Middle frontal gyrus (tissue), 1 donor: Measurements from ENCODE around the gene WWP2.
"Not testable (repeated sequence)": the region's sequence is repeated elsewhere in the genome, so short reads cannot be mapped to it uniquely, and the experiment has no call there.

Experiments
- DNase-seq: peaks from one replicate; pipeline ENCODE4 v3.0.0-alpha.2; 2015; ENCODE audit warnings: low spot score; ENCODE audit errors: extremely low spot score

WWP2 gene

DNA sequence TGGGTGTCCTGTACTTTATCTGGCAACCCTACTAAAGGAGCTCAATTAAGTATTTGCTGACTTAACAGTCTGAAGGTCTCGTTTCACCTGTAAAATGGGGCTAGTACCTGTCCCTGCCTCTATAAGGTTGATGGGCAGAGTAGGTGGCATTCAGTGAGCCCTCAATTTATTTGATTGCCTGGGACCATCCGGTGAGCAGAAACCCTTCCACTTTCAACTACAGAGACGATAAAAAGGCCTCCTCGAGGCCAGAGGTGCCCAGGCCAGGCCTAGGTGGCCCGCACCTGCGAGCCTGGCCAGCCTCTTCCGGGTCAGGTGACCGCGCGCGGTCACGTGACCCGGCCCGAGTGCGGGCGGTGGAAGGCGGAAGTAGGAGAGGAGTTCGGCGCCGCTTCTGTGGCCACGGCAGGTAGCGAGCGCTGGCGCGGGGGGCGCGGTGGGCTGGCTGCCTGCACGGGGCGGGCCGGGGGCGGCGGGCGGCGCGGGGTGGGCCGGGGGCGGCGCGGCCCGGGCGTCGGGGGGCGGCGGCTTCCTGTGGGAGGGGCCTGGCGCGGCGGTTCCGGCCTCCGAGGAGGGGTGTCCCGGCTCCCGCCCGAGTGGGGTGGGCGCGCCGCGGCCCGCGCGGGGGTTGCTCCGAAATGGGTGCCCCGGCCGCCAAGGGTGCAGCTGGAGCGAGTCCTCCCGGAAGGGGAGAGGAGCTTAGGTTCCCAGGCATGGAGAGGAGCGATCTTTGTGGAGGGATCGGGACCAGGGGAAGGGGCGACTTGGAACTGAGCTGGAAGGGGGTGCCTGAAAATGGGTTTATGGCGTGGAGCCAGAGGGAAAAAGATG is at the start of gene WWP2:
WWP2 (plus strand) TSS at position 350 of the 831 bp plus-strand sequence. CDS start 24,679 bp downstream, outside the sequence.
- peak; percentile 56 for DNase-seq

DNA sequence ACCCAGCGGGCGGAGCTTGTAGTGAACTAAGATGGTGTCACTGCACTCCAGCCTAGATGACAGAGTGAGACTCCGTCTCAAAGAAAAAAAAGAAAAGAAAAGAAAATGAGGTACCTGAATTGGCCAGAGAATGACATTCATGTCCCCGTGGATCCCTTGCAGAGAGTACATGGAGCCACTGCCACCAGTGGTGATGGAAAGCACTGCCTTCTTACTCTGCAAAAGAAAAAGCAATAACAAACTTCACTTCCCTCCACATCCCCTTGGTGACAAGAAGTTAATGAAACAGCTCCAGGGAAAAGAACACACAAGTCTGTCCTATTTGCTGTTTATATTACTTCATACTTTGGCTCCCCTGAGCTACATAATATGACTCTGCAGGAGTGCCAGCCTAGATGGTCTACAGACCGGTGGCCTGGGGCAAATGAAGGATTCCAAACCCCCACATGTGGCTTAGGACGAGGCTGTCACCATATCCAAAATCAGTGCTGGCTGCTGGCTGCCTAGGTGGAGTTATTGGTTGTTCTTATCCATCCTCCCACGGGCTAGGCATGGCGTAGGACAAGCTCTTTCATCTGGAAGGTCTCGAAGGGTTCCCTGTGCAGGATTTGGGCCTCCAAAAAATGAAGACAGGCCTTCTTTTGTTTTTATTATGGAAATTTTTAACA is 49.1 kb upstream of the WWP2 start:
- DNase-seq: no peak

GRCh38 chr16:69717066-69717465 is 45.1 kb upstream of the WWP2 start:
- no peak for DNase-seq

DNA sequence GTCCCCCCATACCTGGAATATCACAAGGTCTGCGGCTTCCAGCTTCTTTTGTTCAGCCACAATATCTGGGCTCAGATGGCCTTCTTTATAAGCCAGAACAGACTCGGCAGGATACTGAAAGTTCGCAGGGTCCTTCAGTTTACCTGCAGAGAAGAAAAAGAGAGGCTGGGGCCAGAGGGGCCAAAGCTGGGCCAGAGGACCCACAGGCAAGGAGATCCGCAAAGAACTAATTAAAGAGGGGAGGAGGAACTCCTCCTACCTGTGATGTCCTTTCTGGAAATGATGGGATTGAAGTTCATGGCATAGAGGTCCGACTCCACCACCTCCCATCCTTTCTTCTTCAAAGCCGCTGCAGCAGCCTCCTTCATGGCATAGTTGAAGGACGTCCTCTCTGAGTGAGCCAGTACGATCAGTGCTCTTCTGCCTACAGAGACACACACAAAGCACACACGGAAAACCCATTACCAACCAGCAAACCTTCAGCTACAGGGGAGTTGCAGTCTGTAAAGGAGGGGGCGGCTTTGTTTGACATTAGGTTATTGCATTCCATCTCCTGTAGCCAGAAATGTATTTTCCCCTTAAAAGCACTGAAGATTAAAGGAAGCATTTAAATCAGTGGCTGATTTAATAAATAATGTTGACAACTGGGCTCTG is 43.9 kb upstream of the WWP2 start:
- DNase-seq: no peak

DNA sequence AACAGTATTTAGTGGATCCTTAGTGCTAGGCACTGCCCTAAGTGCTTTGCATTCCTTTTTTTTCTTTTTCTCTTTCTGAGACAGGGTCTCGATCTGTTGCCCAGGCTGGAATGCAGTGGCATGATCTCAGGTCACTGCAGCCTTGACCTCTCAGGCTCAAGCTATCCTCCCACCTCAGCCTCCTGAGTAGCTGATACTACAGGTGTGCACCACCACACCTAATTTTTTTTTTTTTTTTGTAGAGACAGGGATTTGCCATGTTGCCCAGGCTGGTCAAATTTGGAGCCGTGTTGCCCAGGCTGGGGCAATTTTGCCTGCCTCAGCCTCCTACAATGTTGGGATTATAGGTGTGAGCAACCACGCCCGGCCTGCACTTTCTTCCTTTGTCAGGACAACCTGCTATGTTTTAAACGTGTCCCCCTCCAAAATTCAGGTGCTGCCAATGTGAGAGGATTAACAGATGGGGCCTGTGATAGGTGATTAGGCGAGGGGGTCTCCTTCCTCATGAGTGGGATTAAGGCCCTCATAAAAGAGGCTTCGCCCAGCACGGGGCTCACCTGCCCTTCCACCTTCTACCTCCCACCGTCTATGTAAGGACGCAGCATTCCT is 41.2 kb upstream of the WWP2 start:
- DNase-seq: no peak

GRCh38 chr16:69721441-69721957 is 40.6 kb upstream of the WWP2 start:
- no peak for DNase-seq

DNA sequence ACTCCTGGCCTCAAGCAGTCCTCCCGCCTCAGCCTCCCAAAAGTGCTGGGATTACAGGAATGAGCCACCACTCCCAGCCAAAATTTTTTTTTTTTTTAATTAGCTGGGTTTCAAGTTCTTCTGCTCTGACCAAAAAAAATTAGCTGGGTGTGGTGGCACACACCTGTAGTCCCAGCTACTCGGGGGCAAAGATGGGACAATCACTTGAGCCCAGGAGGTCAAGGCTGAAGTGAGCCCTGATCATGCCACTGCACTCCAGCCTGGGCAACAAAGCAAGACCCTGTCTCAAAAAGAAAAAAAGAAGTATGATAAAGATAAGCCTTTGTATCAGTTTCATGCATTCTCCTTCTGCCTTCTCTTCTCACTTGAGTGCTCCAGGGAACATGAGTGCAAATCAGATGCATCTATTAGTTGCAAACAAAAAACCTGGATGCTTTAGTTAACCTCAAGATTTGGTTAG is 37.7 kb upstream of the WWP2 start:
- DNase-seq: no peak

DNA sequence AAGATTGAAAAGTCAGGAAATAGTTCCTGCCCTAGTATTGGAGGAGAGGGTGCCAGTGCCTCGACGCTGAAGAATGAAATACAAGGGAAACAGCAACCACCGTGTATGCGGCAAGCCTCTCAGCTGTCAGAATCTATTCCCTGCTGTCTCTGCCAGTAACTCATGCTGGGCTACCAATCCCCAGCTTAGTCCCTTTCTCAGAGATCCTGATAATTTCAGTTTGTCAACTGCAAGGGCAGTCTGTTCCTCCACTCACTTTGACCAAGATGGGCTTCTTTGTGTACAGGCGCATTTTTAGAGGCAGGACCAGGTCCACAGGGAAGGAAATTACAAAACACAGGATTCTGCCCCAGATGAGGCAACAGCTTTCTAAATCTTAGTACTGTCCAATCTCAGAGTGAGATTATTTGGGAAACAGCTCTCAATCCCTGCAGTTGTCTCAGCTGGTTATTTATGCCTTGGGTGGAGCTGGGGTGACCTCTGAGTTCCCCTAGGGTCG is 37.1 kb upstream of the WWP2 start:
- DNase-seq: no peak

DNA sequence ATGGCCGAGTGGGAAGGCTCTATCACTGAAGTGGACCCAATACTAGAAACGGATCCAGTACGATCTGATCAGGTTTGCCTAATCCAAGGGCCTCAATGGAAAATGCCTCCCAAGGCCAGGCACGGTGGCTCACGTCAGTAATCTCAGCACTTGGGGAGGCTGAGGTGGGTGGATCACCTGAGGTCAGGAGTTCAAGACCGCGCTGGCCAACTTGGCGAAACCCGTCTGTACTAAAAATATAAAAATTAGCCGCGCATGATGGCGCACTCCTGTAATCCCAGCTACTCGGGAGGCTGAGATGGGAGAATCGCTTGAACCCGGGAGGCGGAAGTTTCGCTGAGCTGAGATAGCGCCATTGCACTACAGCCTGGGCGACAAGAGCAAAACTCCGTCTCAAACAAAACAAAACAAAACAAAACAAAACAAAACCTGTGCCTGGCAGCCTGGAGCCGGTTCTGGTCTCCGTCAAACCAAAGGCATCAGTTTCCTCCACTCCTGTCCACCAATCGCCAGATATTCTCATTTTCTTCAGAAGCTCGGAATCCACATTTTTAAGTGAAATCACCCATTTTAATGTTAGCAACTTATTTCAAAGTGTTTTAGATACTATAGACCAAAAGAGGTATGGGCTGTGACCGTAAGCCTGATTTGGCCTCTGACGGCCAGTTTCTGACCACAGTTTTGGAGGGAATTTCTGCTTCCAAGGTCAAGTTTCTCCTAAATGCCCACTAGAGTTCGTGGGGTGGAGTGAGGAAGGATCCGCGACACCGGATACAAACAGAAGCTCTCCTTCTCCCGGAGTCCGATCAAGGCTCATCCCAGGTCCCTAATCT is 36.4 kb upstream of the WWP2 start:
- no peak for DNase-seq

DNA sequence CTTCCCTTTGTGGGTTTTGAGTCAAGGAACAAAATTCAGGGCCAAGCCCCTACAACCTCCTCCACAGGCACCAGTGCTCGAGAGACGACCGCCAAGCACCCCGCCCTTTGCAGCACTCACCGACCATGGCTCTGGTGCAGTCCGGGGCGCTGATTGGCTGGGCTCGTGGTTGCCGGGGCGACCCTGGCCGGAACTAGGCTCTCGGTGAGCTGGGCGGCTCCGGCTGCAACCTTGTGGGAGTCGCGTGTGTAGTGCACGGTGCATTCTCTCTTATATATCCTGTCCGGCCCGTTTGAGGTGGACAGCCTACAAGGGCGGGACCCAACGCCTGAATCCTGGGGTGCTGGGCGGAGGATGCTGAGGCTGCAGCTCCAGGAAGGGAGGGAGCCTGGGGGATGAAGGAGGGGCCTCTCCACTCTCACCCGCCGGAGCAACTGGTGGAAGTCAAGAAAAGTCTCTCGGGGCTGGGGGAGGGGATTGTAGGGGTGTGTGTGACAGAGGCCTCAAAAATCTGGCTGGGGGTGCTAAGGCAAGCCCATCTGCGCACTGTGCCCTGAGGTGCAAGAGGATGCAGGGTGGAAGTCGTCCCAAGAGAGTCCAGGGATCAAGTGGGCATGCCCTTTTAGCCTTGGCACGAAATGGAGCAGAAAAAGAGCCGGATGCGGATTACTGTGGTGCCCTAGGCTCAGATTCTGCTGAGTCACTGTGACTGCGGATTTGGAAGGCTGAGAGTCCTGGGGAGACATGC is 35.6 kb upstream of the WWP2 start, which contains the start of gene NQO1:
NQO1 (minus strand) TSS at position 248 of the 748 bp plus-strand sequence; CDS start at position 127, 121 bp downstream.
- peak; percentile 79 for DNase-seq

- no peak for DNase-seq
These were observed 34.2 kb upstream of the WWP2 start for GRCh38 chr16:69727916-69728270.

GRCh38 chr16:69729030-69729429 is 33.1 kb upstream of the WWP2 start:
- not testable (repeated sequence) for DNase-seq

DNA sequence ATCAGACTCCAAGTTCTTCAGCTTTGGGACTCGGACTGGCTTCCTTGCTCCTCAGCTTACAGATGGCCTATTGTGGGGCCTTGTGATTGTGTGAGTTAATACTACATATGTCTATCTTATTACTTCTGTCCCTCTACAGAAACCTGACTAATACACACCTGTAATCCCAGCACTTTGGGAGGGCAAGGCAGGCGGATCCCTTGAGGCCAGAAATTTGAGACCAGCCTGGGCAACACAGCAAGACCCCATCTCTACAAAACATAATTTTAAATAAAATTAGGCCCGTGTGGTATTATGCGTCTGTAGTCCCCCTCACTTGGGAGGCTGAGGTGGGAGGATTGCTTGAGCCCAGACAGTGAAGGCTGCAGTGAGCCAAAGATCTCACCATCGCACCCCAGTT is 30.9 kb upstream of the WWP2 start:
- not testable (repeated sequence) for DNase-seq

GRCh38 chr16:69732101-69732500 is 30.0 kb upstream of the WWP2 start:
- DNase-seq: no peak

DNA sequence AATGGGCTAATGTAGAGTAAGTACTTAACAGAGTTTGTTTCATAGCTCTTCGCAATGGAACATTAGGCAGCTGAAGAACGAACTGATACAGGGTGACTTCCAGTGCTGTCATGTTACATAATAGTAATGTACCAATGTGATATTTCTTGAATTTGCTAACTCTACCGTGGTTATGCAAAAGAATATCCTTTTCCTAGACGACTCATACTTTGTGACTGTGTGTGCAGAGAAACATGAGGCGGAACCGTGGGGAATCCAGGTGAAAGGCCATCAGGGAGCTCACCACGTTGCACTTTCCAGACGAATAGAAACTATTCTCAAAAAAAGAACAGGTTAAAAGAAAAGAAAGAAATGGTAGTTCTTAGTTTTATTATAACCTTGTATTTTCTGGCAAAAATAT is 20.6 kb upstream of the WWP2 start:
- DNase-seq: no peak

DNA sequence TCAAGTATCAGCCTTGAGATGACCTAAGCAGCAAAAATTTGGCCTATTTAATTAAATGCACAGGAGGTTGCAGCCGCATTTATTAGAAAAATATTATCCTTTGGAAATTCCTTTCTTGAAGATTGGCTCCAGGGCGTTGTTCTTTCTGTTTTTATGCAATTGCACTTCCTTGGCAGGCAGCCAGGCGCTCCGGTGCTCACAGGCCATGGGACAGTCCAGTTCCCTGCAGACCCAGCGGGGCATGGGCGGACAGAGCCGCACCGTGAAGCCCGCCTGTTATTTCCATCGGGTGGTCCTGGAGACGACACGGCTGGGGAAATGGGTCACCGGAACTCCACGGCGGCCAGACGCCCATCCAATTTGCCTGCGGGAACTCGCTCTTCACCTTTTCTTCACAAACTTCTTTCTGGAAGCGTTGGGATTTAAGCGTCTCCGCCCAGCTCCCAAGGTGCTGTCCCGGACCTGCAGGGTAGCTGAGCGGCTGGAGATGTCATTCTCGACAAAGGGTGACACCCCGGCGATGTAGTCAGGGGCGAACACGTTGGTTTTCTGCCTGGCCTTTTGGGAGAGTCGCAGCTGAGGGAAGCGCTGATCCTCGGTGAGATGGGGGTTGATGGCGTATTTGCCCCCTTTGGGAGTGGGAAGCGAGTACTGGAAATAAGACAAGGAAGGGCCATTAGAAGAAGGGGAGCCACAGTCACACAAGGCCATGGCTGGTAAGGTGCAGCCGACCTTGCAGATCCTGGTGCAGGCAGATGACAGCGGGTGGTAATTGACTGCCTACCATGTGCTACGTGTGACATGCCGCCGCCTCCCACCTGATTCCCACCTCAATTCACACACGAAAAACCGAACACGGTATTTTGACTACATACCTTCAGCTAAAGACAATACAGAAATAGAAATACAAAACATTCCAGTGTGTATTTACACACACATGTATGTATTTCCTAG is 19.9 kb upstream of the WWP2 start:
- no peak for DNase-seq

DNA sequence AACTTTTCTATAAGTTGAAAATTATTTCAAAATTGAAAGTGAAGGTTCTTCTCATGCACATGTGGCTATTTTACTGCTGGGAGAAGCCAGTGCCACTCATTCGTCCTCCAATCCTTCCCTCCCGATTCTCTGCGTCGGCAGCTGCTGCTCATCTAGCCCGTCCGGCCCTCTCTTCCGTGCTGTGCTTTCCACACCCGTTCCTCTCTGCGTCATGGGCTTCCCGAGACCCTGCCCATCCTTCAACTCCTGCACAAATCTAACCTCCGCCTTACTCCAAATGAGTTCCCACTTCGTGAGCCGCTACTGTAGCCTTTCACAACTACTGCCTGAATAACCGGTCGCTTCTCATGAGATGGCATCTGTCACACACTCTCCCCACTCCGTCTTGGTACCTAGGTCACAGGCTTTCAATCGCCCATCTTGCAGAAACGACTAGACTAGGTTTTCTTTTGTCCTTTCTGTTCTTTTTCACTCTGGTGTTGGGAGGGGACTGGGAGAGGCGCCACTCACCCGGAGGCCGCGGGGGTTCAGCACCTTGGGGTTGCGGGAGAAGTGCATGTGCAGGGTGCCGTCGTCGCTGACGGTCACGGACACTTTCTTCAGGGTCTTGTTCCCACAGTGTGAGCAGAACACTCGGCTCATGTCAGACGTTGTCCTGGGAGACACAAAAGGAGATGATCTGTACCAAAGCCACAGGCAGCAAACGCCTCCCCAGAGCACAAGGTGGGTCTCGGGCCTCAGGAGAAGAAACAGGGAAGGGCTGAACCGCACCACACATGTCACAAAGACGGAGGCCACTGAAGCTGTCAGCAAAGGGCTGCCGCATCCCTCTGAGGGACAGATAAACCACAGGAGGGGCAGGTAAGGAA is 17.5 kb upstream of the WWP2 start:
- no peak for DNase-seq

- DNase-seq: no peak
These were observed 16.9 kb upstream of the WWP2 start for GRCh38 chr16:69745232-69745612.
